HepG2 (cell line): Measurements from ENCODE around the gene PDK2. TPM values are rescaled to one million over a fixed set of nuclear protein-coding genes. Genes with fewer than 3 reads are reported as not detected.

Experiments used
- HES4 ChIP-seq: sonication (generic); formaldehyde crosslinking; IDR thresholded peaks from 2 replicates; pipeline ENCODE4 v1.9.0; 2021; ENCODE audit warnings: mild to moderate bottlenecking, missing genetic modification reagents, borderline replicate concordance
- KMT2A ChIP-seq: sonication (generic); formaldehyde crosslinking; IDR thresholded peaks from 2 replicates; pipeline ENCODE4 v1.4.0; 2020; ENCODE audit warnings: missing genetic modification reagents
- MAX ChIP-seq: IDR thresholded peaks from 2 replicates; pipeline ENCODE4 v1.6.1; 2012; ENCODE audit warnings: inconsistent platforms
- RFXAP ChIP-seq: sonication (generic); formaldehyde crosslinking; IDR thresholded peaks from 2 replicates; pipeline ENCODE4 v1.4.0; 2020; ENCODE audit warnings: missing genetic modification reagents, borderline replicate concordance
- RXRB ChIP-seq: IDR thresholded peaks from 2 replicates; pipeline ENCODE4 v1.6.1; 2016; ENCODE audit warnings: borderline replicate concordance, missing genetic modification reagents, missing compliant biosample characterization
- SMARCC2 ChIP-seq: fragments of 450-650 bp; IDR thresholded peaks from 2 replicates; pipeline ENCODE4 v1.6.1; 2017; ENCODE audit warnings: antibody characterized with exemption, mild to moderate bottlenecking
- SOX6 ChIP-seq, 2 experiments: fragments of 450-650 bp in 1 of 2; sonication (generic) in 1 of 2; formaldehyde crosslinking in 1 of 2; IDR thresholded peaks; 2 replicates each; pipeline versions ENCODE4 v1.4.0 to v1.6.1; 2017 to 2020; ENCODE audit warnings: antibody characterized with exemption in 1 of 2, mild to moderate bottlenecking in 1 of 2, missing genetic modification reagents in 1 of 2
- SUZ12 ChIP-seq: fragments of 150-350 bp; IDR thresholded peaks from 2 replicates; pipeline ENCODE4 v1.6.1; 2014; ENCODE audit warnings: low read depth, low read length
- TAF1 ChIP-seq: sonication (generic); formaldehyde crosslinking; IDR thresholded peaks from 2 replicates; pipeline ENCODE4 v1.4.0; 2020; ENCODE audit warnings: missing genetic modification reagents
- TAF15 ChIP-seq: fragments of 200-400 bp; formaldehyde crosslinking; IDR thresholded peaks from one replicate; pipeline ENCODE4 v1.6.1; 2018; ENCODE audit warnings: mild to moderate bottlenecking, low read depth, low read length; ENCODE audit not compliant: poor library complexity, severe bottlenecking
- TCF7 ChIP-seq: sonication (generic); IDR thresholded peaks from 2 replicates; pipeline ENCODE4 v1.6.1; 2016; ENCODE audit warnings: antibody characterized with exemption, low read depth
- ZIK1 ChIP-seq: sonication (generic); formaldehyde crosslinking; IDR thresholded peaks from 2 replicates; pipeline ENCODE4 v1.5.0; 2020; ENCODE audit warnings: mild to moderate bottlenecking, low read depth, missing genetic modification reagents, borderline replicate concordance
- ZNF232 ChIP-seq: sonication (generic); formaldehyde crosslinking; IDR thresholded peaks from 2 replicates; pipeline ENCODE4 v1.4.0; 2020; ENCODE audit warnings: missing genetic modification reagents, borderline replicate concordance
- ZNF292 ChIP-seq: sonication (generic); formaldehyde crosslinking; IDR thresholded peaks from 2 replicates; pipeline ENCODE4 v1.8.1; 2022; ENCODE audit warnings: mild to moderate bottlenecking, low read depth, missing genetic modification reagents, borderline replicate concordance
- ZNF3 ChIP-seq: IDR thresholded peaks from 2 replicates; pipeline ENCODE4 v1.7.0; 2017; ENCODE audit warnings: inconsistent platforms
- ZNF331 ChIP-seq: sonication (generic); formaldehyde crosslinking; IDR thresholded peaks from 2 replicates; pipeline ENCODE4 v1.4.0; 2020; ENCODE audit warnings: missing genetic modification reagents
- ZNF614 ChIP-seq: IDR thresholded peaks from 2 replicates; pipeline ENCODE4 v1.6.1; 2018; ENCODE audit warnings: missing biosample characterization, missing genetic modification reagents, inconsistent platforms, borderline replicate concordance
- ZNF740 ChIP-seq: sonication (generic); formaldehyde crosslinking; IDR thresholded peaks from 2 replicates; pipeline ENCODE4 v1.4.0; 2020; ENCODE audit warnings: missing genetic modification reagents
- ZNF784 ChIP-seq: sonication (generic); formaldehyde crosslinking; IDR thresholded peaks from 2 replicates; pipeline ENCODE4 v1.5.1; 2020; ENCODE audit warnings: missing genetic modification reagents, mild to moderate bottlenecking, borderline replicate concordance
- polyA plus RNA-seq, 8 experiments: library from polyadenylated mRNA; depleted of rRNA in 3 of 8; stranded (reverse) in 7 of 8; unstranded in 1 of 8; fragments of >200 nt; fragmentation: Illumina TruSeq in 4 of 8; extraction: Trizol in 4 of 8; gene quantifications; 2 replicates each; pipeline versions ENCODE4 v1.2.1 to v1.2.3, GENCODE V29; 2011 to 2016; ENCODE audit warnings: low read depth in 4 of 8, missing spikeins in 1 of 8, mixed read lengths in 1 of 8; ENCODE audit not compliant: insufficient read depth in 1 of 8
- total RNA-seq, 5 experiments: library from RNA; depleted of rRNA; stranded (reverse); fragments of >200 nt; fragmentation: Illumina TruSeq; extraction: Trizol; gene quantifications; 2 replicates each; pipeline ENCODE4 v1.2.3, GENCODE V29; 2016; ENCODE audit warnings: low read depth in 1 of 5
- TF ChIP-seq, protein P1 (sequence below): sonication (generic); formaldehyde crosslinking; IDR thresholded peaks from 2 replicates; pipeline ENCODE4 v1.5.1; 2020; ENCODE audit warnings: mild to moderate bottlenecking, missing genetic modification reagents, borderline replicate concordance
- TF ChIP-seq, protein P2 (sequence below): sonication (generic); formaldehyde crosslinking; IDR thresholded peaks from 2 replicates; pipeline ENCODE4 v1.8.0; 2022; ENCODE audit warnings: missing genetic modification reagents, mild to moderate bottlenecking, moderate library complexity, borderline replicate concordance
- TF ChIP-seq, protein P3 (sequence below): sonication (generic); formaldehyde crosslinking; IDR thresholded peaks from 2 replicates; pipeline ENCODE4 v1.8.0; 2022; ENCODE audit warnings: mild to moderate bottlenecking, missing genetic modification reagents, moderate library complexity

PDK2 gene
- total and polyA plus RNA-seq, 2 of the 13 experiments (the other 11 are each of a cell fraction or from before 2014, with no cell fraction given) = 18.5 to 59.7 TPM

- no peak for TF ChIP-seq ZNF784 (CRISPR knock-in tag)
- TF ChIP-seq ZNF331 (CRISPR knock-in tag) = peak; percentile 73; the same call in 1 of the 2 replicates
- TF ChIP-seq SUZ12 = 0 out of 2 replicates have a peak, but pooled peaks have one; percentile 10
- no peak for TF ChIP-seq TCF7
- peak; percentile 30; the same call in 1 of the 2 replicates for TF ChIP-seq RFXAP (CRISPR knock-in tag)
- TF ChIP-seq ZNF232 (CRISPR knock-in tag) = no peak; the same call in 1 of the 2 replicates
- TF ChIP-seq, protein P1, sequence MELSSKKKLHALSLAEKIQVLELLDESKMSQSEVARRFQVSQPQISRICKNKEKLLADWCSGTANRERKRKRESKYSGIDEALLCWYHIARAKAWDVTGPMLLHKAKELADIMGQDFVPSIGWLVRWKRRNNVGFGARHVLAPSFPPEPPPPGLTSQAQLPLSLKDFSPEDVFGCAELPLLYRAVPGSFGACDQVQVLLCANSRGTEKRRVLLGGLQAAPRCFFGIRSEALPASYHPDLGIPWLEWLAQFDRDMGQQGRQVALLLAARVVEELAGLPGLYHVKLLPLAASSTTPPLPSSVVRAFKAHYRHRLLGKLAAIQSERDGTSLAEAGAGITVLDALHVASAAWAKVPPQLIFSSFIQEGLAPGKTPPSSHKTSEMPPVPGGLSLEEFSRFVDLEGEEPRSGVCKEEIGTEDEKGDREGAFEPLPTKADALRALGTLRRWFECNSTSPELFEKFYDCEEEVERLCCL (CRISPR knock-in tag) = no peak
- TF ChIP-seq MAX = peak; percentile 72; the same call in 1 of the 2 replicates
- no peak for TF ChIP-seq SMARCC2
- peak; percentile 82 for TF ChIP-seq KMT2A
- TF ChIP-seq ZIK1 (CRISPR knock-in tag) = 0 out of 2 replicates have a peak, but pooled peaks have one; percentile 18
- no peak; the same call in 1 of the 2 replicates for TF ChIP-seq TAF1 (CRISPR knock-in tag)
- no peak for TF ChIP-seq HES4 (CRISPR knock-in tag)
- TF ChIP-seq ZNF292 (CRISPR knock-in tag) = no peak
- TF ChIP-seq SOX6 (IDR thresholded peaks at IDR 0.05) = no peak
- 0 out of 2 replicates have a peak, but pooled peaks have one; percentile 9 for TF ChIP-seq SOX6 (CRISPR knock-in tag; IDR thresholded peaks at IDR 0.05)
- TF ChIP-seq, protein P2, sequence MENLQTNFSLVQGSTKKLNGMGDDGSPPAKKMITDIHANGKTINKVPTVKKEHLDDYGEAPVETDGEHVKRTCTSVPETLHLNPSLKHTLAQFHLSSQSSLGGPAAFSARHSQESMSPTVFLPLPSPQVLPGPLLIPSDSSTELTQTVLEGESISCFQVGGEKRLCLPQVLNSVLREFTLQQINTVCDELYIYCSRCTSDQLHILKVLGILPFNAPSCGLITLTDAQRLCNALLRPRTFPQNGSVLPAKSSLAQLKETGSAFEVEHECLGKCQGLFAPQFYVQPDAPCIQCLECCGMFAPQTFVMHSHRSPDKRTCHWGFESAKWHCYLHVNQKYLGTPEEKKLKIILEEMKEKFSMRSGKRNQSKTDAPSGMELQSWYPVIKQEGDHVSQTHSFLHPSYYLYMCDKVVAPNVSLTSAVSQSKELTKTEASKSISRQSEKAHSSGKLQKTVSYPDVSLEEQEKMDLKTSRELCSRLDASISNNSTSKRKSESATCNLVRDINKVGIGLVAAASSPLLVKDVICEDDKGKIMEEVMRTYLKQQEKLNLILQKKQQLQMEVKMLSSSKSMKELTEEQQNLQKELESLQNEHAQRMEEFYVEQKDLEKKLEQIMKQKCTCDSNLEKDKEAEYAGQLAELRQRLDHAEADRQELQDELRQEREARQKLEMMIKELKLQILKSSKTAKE (CRISPR knock-in tag) = no peak
- TF ChIP-seq, protein P3, sequence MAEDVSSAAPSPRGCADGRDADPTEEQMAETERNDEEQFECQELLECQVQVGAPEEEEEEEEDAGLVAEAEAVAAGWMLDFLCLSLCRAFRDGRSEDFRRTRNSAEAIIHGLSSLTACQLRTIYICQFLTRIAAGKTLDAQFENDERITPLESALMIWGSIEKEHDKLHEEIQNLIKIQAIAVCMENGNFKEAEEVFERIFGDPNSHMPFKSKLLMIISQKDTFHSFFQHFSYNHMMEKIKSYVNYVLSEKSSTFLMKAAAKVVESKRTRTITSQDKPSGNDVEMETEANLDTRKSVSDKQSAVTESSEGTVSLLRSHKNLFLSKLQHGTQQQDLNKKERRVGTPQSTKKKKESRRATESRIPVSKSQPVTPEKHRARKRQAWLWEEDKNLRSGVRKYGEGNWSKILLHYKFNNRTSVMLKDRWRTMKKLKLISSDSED (CRISPR knock-in tag) = 0 out of 2 replicates have a peak, but pooled peaks have one; percentile 60
- 0 out of 2 replicates have a peak, but pooled peaks have one; percentile 22 for TF ChIP-seq RXRB (CRISPR knock-in tag)
- no peak for TF ChIP-seq TAF15
- peak; percentile 83 for TF ChIP-seq ZNF740 (CRISPR knock-in tag)
- peak; percentile 47; the same call in 1 of the 2 replicates for TF ChIP-seq ZNF3 (CRISPR knock-in tag)
- peak; percentile 1; the same call in 1 of the 2 replicates for TF ChIP-seq ZNF614 (CRISPR knock-in tag)
Measured at GRCh38 chr17:50151041-50151936, 56.1 kb downstream of the PDK2 start (continued).
